GM21390 (cell line): ENCODE data around the gene POLN.
"Not testable (repeated sequence)": the region's sequence is repeated elsewhere in the genome, so short reads cannot be mapped to it uniquely, and the experiment has no call there.

ENCODE experiments used
- ATAC-seq: cut with Tn5 transposase; IDR thresholded peaks from one replicate; pipeline ENCODE4 v1.9.1; 2021; ENCODE audit not compliant: unreplicated experiment

The POLN gene

GRCh38 chr4:2044542-2045517 is 197.1 kb downstream of the POLN start:
- no peak for ATAC-seq

- no peak for ATAC-seq
Observed at GRCh38 chr4:2044119-2044485, 197.8 kb downstream of the POLN start.

DNA sequence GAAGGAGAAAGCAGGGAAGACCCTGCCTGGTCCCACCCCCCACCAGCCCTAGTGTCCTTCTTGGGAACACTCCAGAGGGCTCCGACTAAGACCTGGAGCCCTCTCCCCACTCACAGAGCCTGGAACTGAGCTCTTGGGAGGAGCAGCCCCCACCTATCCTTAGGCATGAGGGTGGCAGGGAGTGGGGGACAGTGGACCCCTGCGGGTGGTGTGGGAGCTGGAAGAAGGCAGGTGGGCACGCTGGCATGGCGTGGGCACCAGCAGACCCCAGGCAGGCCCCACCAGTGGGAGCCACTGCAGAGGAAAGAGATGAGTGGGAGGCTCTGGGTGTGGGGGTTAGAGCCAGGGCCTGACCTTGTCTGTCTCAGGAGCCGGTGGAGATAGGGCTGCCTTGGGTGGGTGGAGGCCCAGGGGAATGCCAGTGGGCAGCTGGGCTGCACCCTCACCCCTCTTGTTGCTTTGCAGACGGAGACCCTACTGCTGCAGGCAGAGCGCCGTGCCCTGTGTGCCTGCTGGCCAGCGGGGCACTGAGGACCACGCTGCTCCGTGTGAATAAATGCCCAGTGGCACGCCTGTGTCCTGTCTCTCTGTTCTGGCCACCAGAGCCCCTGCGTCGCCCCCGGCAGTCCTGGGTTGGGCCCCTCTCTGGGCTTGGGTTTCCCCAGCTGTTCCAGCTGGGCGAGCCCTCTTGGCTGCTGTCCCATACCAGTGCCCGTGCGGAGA is 198.4 kb downstream of the POLN start:
- no peak for ATAC-seq

DNA sequence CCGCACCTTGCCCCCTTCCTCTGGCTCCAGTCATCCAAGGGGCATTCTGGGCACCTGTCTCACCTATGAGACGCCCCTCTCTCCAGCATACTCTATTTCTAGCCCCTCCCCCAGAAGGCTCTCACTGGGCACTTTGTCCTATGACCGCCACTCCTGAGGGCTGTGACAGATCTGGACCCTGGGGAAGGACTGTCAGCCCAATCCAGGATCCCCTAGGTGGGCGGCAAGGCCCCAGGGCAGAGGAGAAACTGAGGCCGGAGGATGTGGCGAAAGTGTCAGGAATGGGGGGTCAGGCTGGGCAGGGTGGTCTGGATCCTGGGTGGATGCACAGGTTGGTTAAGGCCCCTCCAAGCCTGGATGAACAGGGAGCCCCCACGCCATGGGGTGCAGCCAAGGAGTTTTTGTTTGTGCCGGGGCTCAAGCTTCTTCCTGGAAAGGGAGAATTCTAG is 198.9 kb downstream of the POLN start:
- ATAC-seq: no peak

GRCh38 chr4:2042204-2042946 is 199.5 kb downstream of the POLN start:
- ATAC-seq: peak; percentile 43

- ATAC-seq: peak; percentile 65
Observed at GRCh38 chr4:2041239-2042130, 200.4 kb downstream of the POLN start.

- no peak for ATAC-seq
Observed at GRCh38 chr4:2040391-2041238, 201.3 kb downstream of the POLN start.

DNA sequence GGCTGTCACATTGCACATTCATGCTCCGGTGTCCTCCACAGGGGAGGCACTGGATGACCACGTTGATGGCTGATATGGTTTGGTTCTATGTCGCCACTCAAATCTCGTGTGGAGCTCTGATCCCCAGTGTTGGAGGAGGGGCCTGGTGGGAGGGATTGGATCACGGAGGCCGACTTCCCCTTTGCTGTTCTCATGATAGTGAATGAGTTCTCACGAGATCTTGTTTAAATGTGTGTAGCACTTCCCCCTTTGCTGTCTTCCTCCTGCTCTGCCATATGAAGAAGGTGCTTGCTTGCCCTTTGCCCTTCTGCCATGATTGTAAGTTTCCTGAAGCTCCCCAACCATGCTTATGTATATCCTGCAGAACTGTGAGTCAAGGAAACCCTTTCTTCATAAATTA is 205.1 kb downstream of the POLN start:
- ATAC-seq: no peak

DNA sequence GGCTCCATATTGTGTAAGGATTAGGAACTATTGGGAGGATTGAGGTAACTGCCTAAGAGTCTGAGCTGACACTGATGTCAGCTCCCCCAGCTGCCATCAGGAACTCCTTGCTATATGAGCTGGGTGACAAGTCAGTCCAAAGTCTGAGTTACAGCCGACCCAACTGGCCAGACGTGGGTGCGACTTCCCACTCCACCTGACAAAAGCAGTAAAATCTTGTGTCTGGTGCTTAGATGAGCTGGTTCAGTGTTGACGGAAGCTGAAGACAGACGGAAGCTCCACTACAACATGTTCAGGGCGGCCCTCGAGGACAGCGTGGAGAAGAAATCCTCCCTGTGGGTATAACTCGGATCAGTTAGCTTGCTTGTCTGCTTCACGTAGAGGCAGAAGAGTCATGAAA is 205.6 kb downstream of the POLN start:
- no peak for ATAC-seq

DNA sequence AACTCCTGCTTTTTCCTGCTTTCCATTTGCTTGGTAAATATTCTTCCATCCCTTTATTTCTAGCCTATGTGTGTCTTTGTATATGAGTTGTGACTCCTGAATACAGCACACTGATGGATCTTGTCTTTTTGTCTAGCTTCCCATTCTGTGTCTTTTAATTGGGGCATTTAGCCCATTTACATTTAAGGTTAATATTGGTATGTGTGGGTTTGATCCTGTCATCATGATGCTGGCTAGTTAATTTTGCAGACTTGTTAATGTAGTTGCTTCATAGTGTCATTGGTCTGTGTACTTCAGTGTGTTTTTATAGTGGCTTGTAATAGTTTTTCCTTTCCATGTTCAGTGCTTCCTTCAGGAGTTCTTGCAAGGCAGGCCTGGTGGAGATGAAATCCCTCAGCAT is 210.8 kb downstream of the POLN start:
- not testable (repeated sequence) for ATAC-seq

- not testable (repeated sequence) for ATAC-seq
Observed at GRCh38 chr4:2027120-2027519, 214.8 kb downstream of the POLN start.

- ATAC-seq: no peak
Observed at GRCh38 chr4:2025817-2026216, 216.1 kb downstream of the POLN start.

- ATAC-seq: no peak
Observed at GRCh38 chr4:2024683-2025082, 217.2 kb downstream of the POLN start.
